Retinal pigment epithelial cell (primary cell): Measurements from ENCODE around the gene SPRY1.

Experiments
- DNase-seq: peaks from one replicate; pipeline ENCODE4 v3.0.0-alpha.2; 2010; ENCODE audit warnings: low read depth
- H3K4me3 ChIP-seq: 2 replicates; pipeline ENCODE4 v1.5.1; 2011; ENCODE audit warnings: mild to moderate bottlenecking, low read length, control low read depth, moderate library complexity
- TF ChIP-seq, protein P1 (sequence below): conservative IDR thresholded peaks from 2 replicates; pipeline ENCODE4 v1.5.1; 2011; ENCODE audit warnings: low read depth, low read length, control low read depth, inconsistent platforms

The SPRY1 gene

GRCh38 chr4:123359449-123360315 lies 36.9 kb upstream of the SPRY1 start:
- TF ChIP-seq, protein P1, sequence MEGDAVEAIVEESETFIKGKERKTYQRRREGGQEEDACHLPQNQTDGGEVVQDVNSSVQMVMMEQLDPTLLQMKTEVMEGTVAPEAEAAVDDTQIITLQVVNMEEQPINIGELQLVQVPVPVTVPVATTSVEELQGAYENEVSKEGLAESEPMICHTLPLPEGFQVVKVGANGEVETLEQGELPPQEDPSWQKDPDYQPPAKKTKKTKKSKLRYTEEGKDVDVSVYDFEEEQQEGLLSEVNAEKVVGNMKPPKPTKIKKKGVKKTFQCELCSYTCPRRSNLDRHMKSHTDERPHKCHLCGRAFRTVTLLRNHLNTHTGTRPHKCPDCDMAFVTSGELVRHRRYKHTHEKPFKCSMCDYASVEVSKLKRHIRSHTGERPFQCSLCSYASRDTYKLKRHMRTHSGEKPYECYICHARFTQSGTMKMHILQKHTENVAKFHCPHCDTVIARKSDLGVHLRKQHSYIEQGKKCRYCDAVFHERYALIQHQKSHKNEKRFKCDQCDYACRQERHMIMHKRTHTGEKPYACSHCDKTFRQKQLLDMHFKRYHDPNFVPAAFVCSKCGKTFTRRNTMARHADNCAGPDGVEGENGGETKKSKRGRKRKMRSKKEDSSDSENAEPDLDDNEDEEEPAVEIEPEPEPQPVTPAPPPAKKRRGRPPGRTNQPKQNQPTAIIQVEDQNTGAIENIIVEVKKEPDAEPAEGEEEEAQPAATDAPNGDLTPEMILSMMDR, result no peak
- H3K4me3 ChIP-seq, result no peak overlapping the region
- DNase-seq, result no peak

- peak; percentile 76 for DNase-seq
- TF ChIP-seq, protein P1, result no peak
- no peak overlapping the region for H3K4me3 ChIP-seq
Measured at GRCh38 chr4:123361195-123361861, 35.3 kb upstream of the SPRY1 start.

DNA sequence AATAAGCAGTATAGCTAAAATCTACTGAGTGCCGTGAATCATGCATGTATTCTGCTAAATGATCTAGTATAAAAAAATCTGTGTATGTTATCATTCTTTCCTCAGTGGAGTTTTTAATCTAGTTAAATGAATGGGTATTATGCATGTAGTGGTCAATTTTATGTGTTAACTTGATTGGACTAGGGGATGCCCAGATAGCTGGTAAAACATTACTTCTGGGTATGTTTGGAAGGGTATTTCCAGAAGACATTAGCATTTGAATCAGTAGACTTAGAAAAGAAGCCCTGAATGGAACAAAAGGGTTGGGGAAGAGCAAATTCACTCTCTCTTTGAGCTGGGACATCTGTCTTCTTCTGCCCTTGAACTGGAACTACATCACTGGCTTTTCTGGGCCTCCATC lies 34.5 kb upstream of the SPRY1 start:
- DNase-seq, result no peak
- H3K4me3 ChIP-seq, result no peak overlapping the region
- TF ChIP-seq, protein P1, result no peak

DNA sequence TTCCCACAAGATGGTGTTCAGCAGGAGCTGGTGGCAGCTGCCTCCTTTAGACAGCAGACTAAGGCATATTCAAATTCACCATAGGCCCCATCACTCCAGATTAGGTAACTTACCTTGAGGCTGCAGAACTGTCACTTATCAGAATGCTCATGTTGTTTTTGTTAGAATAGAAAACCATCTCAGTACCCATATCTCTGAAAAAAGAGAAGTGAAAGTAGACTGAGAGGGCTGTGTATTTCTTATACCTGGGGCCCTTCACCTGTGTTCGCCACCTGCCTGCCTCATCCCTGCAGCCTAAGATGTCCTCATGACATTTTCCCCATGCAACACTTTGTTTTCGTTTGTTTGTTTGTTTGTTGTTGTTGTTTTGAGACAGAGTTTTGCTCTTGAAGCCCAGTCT lies 32.9 kb upstream of the SPRY1 start:
- TF ChIP-seq, protein P1, result no peak
- H3K4me3 ChIP-seq, result no peak overlapping the region

DNA sequence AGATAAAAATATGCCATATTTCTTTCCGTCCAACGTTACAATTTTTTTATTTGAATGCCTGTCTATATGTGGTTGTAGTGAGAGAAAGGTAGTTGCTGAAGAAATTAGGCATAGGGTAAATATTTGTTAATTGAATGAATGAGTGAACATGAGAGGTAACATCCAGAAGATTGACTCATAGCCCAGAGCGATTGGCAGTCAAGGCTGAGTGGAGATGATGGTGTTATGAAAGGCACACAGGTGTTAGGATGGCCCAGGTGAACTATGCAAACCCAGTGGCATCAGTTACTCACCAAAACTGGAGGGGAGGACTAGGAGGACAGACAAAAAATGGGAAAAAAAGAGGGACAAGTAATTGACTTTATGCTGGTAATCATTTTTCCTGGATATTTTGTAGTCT lies 31.7 kb upstream of the SPRY1 start:
- DNase-seq, result no peak
- no peak overlapping the region for H3K4me3 ChIP-seq
- TF ChIP-seq, protein P1, result no peak

More for the DNA sequence above, 32.9 kb upstream of the SPRY1 start:
- no peak for DNase-seq

- DNase-seq, result no peak
- no peak overlapping the region for H3K4me3 ChIP-seq
- TF ChIP-seq, protein P1, result no peak
Measured at GRCh38 chr4:123365412-123365811, 31.2 kb upstream of the SPRY1 start.
